HG03354 (cell line): ENCODE measurements around the gene ZSCAN4.

Experiments used
- ATAC-seq: cut with Tn5 transposase; IDR thresholded peaks from one replicate; pipeline ENCODE4 v1.9.1; 2021; ENCODE audit warnings: mild to moderate bottlenecking; ENCODE audit not compliant: unreplicated experiment, poor library complexity, severe bottlenecking

Gene ZSCAN4

GRCh38 chr19:57672466-57672865, 3.7 kb downstream of the ZSCAN4 start:
- no peak for ATAC-seq

- ATAC-seq, result no peak
These were observed 7.1 kb downstream of the ZSCAN4 start for GRCh38 chr19:57675881-57676280.

DNA sequence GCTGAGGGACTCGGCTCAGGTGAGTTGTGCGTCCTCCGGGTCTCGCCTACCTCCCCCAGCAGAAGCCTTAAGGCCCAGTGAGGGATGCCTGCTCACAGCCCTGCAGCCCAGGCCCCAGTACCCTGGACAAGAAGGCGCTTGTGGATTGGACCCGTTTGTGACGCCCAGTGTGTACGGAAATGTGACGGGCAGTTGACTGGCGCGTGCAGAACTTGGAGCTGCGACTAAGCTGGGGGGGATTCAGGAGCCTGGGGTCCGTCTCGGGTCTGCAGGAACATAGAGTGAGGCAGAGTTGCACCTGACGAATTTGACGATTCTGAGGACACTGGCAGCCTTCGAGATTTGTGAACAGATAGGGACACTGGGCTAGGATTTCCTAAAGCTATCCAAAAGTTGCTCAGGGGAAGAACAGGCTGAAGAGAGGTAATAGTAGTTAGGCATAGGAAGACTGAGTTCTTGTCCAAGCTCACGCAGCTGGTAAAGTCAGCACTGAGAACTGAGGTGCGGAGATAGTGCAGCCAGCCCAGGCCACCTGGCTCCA, 13.6 kb downstream of the ZSCAN4 start:
- ATAC-seq, result no peak

DNA sequence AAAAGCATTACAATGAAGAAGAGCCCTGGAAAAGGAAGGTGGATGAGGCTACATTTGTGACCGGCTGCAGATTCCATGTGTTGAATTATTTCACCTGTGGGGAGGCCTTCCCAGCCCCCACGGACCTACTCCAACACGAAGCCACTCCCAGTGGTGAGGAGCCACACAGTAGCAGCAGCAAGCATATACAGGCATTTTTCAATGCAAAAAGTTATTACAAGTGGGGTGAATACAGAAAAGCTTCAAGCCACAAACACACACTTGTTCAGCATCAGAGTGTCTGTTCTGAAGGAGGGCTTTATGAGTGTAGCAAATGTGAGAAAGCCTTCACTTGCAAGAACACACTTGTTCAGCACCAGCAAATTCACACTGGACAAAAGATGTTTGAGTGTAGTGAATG, 18.0 kb downstream of the ZSCAN4 start:
- ATAC-seq, result no peak

- no peak for ATAC-seq
These were observed 18.8 kb downstream of the ZSCAN4 start for GRCh38 chr19:57687363-57688010.

DNA sequence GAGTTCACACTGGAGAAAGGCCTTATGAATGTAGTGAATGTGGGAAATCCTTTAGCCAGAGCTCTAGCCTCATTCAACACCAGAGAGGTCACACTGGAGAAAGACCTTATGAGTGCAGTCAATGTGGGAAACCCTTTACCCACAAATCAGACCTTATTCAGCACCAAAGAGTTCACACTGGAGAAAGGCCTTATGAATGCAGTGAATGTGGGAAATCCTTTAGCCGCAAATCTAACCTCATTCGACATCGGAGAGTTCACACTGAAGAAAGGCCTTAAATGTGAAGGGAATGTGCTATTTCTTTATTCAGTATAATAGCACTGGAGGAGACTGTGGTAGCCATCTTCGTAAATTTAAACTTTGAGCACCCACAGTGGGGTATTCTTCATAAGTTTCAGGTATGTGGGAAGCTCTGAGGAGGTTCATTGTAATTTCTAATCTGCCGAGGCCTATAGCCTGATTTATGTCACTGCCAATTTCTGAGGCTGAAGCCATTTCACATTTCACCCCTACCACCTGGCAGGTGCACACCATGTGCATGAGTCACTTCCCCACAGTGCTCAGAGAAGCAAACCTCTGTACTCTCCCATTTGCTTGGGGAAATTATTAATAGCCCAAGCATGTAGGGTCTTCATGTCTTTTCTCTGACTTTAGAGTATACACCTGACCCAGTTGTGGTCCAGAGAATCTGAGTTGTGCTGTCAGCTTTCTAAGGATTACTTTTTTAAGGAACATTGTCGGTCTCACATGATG, 19.5 kb downstream of the ZSCAN4 start:
- ATAC-seq, result no peak

DNA sequence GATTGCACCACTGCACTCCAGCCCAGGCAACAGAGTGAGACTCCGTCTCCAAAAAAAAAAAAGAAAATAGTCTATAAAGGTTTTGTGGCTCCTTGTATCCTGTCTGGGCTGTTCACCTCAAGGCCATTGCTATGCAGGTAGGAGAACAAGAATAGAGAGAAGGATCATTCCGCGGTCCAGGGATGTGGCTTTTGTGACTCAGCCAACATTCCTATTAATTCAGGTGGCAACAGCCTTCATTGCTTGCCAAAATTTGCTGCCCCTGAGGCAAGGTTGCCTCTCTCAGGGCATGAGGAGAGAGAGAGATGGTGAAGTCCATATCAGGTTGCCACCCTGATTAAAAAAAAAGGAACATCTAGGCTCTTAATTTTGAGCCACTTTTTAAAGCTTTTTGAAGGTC, 21.0 kb downstream of the ZSCAN4 start:
- no peak for ATAC-seq

- no peak for ATAC-seq
These were observed 32.9 kb downstream of the ZSCAN4 start for GRCh38 chr19:57701625-57702024.

- ATAC-seq, result no peak
These were observed 37.6 kb downstream of the ZSCAN4 start for GRCh38 chr19:57706346-57706745.

DNA sequence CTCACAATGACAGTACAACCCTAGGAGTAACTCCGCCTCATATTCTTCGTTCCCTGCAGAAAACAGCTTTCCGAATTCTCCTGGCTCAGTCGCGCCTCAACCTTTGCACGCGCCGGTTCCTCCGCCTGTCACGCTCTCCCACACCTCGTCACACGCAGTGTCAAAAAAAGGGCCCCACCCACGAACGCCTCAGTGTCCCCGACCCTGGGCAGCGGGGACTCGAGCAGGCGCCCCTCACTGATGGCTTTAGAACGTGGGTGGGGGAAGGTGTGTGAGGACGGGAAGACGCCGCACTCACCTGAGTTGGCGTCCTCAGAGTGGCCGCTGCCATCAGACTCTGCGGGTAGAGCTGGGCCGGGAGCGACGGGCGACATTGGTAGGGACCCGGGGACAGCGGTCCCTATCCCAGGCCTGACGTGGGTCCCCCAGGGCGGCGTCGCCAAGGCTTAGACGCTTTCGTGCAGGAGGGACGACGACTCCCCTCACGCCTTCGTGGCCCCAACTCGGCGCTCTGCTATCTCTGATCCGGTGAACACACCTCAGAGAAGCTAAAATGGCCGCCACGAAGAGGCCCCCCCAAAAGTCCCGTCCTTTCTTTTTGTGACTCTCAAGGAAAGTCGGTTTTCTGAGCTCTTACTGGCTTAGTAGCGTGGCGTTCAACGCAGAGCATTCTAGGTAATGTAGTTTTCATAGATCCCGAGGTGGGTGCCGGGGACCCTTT, 40.1 kb downstream of the ZSCAN4 start, which contains the start of gene ZNF154:
ZNF154 (minus strand) TSS at position 564 of the 721 bp plus-strand sequence; CDS start at position 331, 233 bp downstream.
- no peak for ATAC-seq

DNA sequence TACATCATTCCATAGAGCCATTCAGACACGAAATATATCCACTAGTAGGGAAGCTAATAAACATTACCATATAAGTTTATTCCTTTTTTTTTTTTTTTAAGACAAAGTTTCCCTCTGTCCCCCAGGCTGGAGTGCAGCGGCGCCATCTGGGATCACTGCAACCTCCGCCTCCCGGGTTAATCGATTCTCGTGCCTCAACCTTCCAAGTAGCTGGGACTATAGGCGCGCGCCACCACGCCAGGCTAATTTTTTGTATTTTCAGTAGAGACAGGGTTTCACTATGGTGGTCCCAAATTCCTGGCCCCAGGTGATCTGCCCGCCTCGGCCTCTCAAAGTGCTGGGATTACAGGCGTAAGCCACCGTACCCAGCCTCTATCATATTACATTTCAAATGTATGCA, 40.9 kb downstream of the ZSCAN4 start:
- ATAC-seq, result no peak

DNA sequence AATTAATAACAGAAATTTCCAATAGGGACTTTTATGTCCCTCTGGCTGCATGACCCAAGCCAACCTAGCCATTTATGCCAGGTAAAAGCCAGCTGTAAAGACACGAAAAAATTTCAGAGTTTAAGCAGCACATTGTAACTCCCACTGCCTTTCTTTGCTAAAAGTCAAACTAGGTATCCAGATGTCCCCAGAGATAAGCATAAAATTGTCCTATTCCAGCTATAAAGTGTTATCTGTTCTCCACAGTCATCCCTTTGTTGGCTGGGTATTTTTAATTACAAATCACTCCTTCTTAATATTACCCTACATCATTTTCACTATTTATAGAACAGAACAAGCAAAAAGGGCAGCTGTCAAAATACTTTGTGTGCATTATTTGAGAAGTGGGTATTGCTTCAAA, 43.5 kb downstream of the ZSCAN4 start:
- ATAC-seq, result no peak

DNA sequence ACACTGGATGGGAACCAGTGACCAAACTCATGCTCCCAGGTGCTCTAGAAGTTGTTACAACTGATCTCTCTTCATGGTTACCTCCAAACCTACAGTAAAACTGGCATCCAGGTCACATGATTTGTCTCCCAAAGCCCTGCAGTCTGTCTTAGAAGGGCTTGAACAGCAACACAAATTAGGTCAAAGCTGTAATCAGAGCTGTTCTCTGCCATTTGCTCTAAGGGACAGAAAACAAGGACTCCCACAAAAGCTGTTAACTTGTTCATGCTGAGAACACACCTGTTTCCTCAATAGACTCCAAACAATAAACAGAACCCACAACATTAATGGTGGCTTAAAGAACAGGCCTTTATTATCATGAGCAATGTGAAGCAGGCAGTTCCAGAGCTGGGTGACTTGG, 50.7 kb downstream of the ZSCAN4 start:
- no peak for ATAC-seq

DNA sequence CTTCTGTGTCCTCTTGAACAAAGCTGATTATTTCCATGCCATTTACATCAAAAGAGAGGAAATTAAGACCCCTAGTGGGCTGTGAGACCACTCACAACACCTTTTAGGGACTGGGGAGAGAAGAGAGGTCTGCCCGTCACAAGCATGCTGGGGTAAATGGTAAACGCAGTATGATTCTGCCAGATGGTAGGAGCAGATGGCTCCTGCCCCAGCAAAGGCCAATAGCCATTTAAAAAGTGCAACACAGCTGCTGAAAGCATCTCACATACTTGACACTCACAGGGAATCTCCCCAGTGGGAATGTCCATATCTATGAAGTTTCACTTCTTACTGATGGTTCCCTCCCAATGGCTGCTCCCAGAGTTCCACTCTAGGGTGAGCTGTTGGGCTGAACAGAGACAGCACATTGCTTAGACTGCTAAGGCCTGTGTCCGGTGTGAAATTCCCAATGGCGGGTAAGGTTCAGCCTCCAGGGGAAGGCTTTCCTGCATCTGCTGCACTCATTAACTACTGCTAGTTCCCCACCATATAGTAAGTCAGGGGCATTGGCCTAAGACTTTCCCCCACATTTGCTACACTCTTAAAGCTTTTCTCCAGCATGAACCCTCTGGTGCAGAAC, 51.3 kb downstream of the ZSCAN4 start:
- ATAC-seq, result no peak

GRCh38 chr19:57720878-57721277, 52.1 kb downstream of the ZSCAN4 start:
- ATAC-seq, result no peak
